Activated T-helper 17 cell treated with anti-CD3 and anti-CD28 coated beads, Interleukin-2, amount 50 U/mL, for 72 hours (primary cell): Measurements from ENCODE around the gene NPS. TPM values are rescaled to one million over a fixed set of nuclear protein-coding genes. Genes with fewer than 3 reads are reported as not detected.

ENCODE experiments used
- ATAC-seq: fragments of 150-1000 bp; cut with Tn5 transposase; replicated peaks from 2 replicates; pipeline ENCODE4 v1.10.0; 2021; ENCODE audit warnings: mild to moderate bottlenecking, moderate library complexity
- H3K27ac Mint-ChIP-seq: one replicate; pipeline ENCODE4 v1.8.0; 2022; ENCODE audit warnings: mixed read lengths
- H3K27me3 Mint-ChIP-seq: one replicate; pipeline ENCODE4 v1.8.0; 2022; ENCODE audit warnings: mixed read lengths
- H3K36me3 Mint-ChIP-seq: one replicate; pipeline ENCODE4 v1.8.0; 2022; ENCODE audit warnings: low read depth, mild to moderate bottlenecking, mixed read lengths
- H3K4me1 Mint-ChIP-seq: one replicate; pipeline ENCODE4 v1.8.0; 2022; ENCODE audit warnings: mixed read lengths
- H3K4me3 Mint-ChIP-seq: one replicate; pipeline ENCODE4 v1.8.0; 2022; ENCODE audit warnings: mild to moderate bottlenecking, mixed read lengths
- H3K9me3 Mint-ChIP-seq: one replicate; pipeline ENCODE4 v1.8.0; 2022; ENCODE audit warnings: mixed read lengths
- total RNA-seq, 2 donors: library from RNA; stranded (reverse); gene quantifications; one replicate each; pipeline ENCODE4 v1.2.3, GENCODE V29; 2022

The NPS gene
- total RNA-seq, 2 donors from 2014 or later, result not detected

DNA sequence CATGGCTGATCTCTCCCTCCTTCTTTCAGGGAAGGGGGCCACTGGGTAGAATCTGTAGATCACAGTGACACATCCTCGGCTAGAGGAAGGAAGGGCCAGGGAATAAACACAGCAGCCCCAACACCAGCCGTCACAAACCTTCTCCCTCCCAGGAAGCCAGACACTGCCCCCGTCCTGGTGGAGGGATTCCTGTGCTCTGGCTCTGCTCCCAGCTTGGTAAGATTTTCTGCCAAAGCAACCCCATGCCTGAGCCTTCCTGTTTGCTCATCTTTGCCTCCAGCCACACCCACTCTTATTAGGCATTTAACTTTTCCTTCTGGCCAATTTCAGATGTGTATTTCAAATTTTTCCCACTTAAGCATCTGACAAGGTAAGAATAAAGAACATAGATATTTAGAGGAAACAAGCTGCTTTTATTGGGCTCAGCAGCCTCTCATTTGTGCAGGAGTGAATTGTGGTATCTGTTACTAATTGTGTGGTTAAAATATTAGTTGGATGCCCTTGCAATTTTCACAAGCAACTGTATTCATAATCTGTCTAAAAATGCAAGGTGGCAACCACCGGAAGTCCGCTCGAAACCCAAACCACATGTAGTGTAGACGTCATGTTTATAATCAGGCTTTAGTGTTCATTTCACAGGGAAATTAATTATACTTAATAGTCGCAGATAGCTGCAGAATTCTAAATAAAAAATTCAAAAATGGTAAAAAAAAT, 13.2 kb upstream of the NPS start:
- H3K4me1 Mint-ChIP-seq, result no peaks in the 10 kb centered on the region
- ATAC-seq, result no peak
- no peak overlapping the region for H3K27ac Mint-ChIP-seq
- H3K9me3 Mint-ChIP-seq, result no peaks in the 10 kb centered on the region
- no peak overlapping the region for H3K4me3 Mint-ChIP-seq
- no peaks in the 10 kb centered on the region for H3K27me3 Mint-ChIP-seq
- no peaks in the 10 kb centered on the region for H3K36me3 Mint-ChIP-seq

GRCh38 chr10:127536972-127537760, 11.9 kb upstream of the NPS start:
- ATAC-seq, result no peak
- Mint-ChIP-seq H3K27ac (no peak overlapping the region), H3K36me3 (no peaks in the 10 kb centered on the region), H3K27me3 (no peaks in the 10 kb centered on the region), H3K4me3 (no peak overlapping the region), H3K4me1 (no peaks in the 10 kb centered on the region), H3K9me3 (no peaks in the 10 kb centered on the region)

DNA sequence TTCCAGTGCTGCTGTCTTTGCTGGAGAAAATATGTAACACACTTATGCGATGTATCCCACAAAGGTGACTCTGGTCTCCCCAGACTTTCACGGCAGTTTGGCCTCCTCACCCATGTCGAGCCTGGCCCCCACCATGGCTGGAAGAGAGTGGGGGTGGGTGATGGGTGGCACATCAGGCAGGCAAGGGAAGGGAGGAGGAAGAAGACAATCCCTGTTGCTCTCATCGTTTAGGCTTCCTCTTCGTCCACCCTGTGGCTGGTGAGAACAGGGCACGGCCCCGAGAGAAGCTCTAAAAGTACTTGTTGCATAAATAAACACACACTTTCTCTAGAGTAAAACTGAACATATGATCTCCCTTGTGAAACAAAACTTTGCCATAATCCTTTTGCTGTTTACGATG, 11.2 kb upstream of the NPS start:
- Mint-ChIP-seq H3K4me3 (no peak overlapping the region), H3K4me1 (no peaks in the 10 kb centered on the region)

DNA sequence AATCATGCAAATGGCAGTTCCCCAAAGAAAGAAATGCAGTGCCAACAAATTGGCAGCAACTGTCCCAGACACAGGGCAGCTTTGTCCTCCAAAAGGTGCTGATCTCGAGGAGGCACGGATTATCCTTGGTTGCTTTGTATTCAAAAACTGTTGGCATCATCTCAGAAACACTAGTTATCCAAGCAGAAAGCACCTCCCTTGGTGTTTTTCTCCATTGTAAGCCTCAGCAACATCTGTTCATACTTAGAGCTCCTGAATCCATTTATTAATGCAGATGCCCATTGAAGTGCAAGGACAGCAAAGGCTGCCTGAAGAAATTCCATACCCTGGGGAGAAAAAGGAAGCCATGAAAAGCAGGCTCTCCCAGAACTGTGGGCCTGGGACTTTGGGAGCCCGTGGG, 1.1 kb upstream of the NPS start:
- Mint-ChIP-seq H3K9me3 (peaks cover 8% of the 10 kb centered on the region), H3K27ac (no peak overlapping the region), H3K27me3 (no peaks in the 10 kb centered on the region), H3K36me3 (no peaks in the 10 kb centered on the region), H3K4me3 (no peak overlapping the region), H3K4me1 (no peaks in the 10 kb centered on the region)
- no peak for ATAC-seq

More for the DNA sequence above, 11.2 kb upstream of the NPS start:
- Mint-ChIP-seq H3K9me3 (no peaks in the 10 kb centered on the region), H3K36me3 (no peaks in the 10 kb centered on the region), H3K27me3 (no peaks in the 10 kb centered on the region), H3K27ac (no peak overlapping the region)
- ATAC-seq, result no peak

- H3K4me1 Mint-ChIP-seq, result no peaks in the 10 kb centered on the region
- peaks cover 5% of the 10 kb centered on the region for H3K9me3 Mint-ChIP-seq
- H3K36me3 Mint-ChIP-seq, result no peaks in the 10 kb centered on the region
- H3K4me3 Mint-ChIP-seq, result no peak overlapping the region
- H3K27me3 Mint-ChIP-seq, result no peaks in the 10 kb centered on the region
- H3K27ac Mint-ChIP-seq, result no peak overlapping the region
- ATAC-seq, result no peak
These were observed 1.8 kb downstream of the NPS start for GRCh38 chr10:127550861-127551260.

DNA sequence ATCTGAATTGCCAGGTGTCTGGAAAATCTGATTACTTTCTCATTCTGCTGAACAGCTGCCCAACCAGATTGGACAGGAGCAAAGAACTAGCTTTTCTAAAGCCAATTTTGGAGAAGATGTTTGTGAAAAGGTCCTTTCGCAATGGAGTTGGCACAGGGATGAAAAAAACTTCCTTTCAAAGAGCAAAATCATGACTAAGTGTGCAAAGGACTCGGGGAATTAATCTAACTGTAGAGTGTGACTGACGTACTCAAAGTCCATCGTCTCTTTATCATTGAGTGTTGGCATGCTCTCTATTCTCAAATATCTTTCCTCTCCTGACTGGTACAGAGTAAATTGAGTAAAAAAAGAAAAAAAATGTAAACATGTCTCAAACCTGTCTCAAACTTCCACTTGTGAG, 3.3 kb downstream of the NPS start:
- Mint-ChIP-seq H3K4me1 (no peaks in the 10 kb centered on the region), H3K9me3 (no peaks in the 10 kb centered on the region), H3K27me3 (no peaks in the 10 kb centered on the region), H3K36me3 (no peaks in the 10 kb centered on the region), H3K4me3 (no peak overlapping the region), H3K27ac (no peak overlapping the region)
- no peak for ATAC-seq

- Mint-ChIP-seq H3K36me3 (no peaks in the 10 kb centered on the region), H3K27me3 (no peaks in the 10 kb centered on the region), H3K9me3 (no peaks in the 10 kb centered on the region), H3K4me3 (no peak overlapping the region), H3K27ac (no peak overlapping the region), H3K4me1 (no peaks in the 10 kb centered on the region)
- ATAC-seq, result no peak
These were observed 4.3 kb downstream of the NPS start for GRCh38 chr10:127553417-127553816.

- no peaks in the 10 kb centered on the region for H3K4me1 Mint-ChIP-seq
- no peak for ATAC-seq
These were observed 7.8 kb downstream of the NPS start for GRCh38 chr10:127556916-127557315.

GRCh38 chr10:127561647-127562046, 12.5 kb downstream of the NPS start:
- ATAC-seq, result no peak
- Mint-ChIP-seq H3K27ac (no peak overlapping the region), H3K4me1 (no peaks in the 10 kb centered on the region), H3K27me3 (no peaks in the 10 kb centered on the region), H3K36me3 (no peaks in the 10 kb centered on the region), H3K4me3 (no peak overlapping the region), H3K9me3 (no peaks in the 10 kb centered on the region)

More at GRCh38 chr10:127556916-127557315, 7.8 kb downstream of the NPS start:
- Mint-ChIP-seq H3K9me3 (no peaks in the 10 kb centered on the region), H3K27me3 (no peaks in the 10 kb centered on the region), H3K4me3 (no peak overlapping the region), H3K27ac (no peak overlapping the region), H3K36me3 (no peaks in the 10 kb centered on the region)

DNA sequence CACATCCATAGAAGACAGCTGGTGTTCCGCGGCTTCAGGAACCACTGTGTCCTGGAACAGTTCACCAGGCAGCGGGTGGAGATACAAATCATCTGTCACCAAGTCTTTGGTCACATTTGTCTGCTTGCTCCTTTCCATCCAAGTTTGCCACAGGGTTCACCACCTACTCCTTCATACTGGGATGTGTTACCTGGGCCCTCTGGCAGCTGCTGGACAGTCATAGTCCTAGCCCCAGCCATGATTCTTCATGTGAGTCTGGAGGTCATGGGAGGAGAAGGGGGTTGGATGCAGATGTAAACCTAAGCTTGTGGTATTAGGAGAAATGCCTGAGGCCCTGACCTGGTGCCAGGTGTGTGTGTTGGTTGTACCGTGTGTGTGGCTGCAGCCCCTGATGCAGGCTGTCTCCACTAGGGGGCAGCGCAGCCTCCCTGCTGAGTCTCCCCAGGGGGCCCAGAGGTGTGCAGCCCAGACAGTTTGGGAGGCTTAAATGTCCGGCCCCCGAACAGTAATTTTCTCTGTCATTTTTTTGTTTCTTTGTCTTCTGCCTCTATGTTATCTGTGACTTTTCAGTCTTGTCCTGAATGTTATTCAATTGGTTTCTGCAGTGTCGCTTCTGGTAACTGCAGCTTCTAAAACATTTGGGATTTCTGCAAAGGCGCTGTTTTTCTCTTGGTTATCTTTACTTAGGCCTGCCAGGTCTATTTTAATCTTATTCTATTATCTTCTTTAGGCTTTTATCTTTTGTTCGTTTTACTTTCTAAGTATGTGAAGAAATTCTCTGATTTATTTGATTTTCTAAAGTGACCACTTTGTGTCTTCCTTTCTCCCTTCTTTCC, 14.8 kb downstream of the NPS start:
- H3K36me3 Mint-ChIP-seq, result no peaks in the 10 kb centered on the region
- no peaks in the 10 kb centered on the region for H3K9me3 Mint-ChIP-seq
- H3K27ac Mint-ChIP-seq, result no peak overlapping the region
- H3K4me3 Mint-ChIP-seq, result no peak overlapping the region
- no peaks in the 10 kb centered on the region for H3K4me1 Mint-ChIP-seq
- H3K27me3 Mint-ChIP-seq, result no peaks in the 10 kb centered on the region
- peak; percentile 39 for ATAC-seq

GRCh38 chr10:127564644-127565043, 15.5 kb downstream of the NPS start:
- no peaks in the 10 kb centered on the region for H3K27me3 Mint-ChIP-seq
- no peak overlapping the region for H3K27ac Mint-ChIP-seq
- no peaks in the 10 kb centered on the region for H3K4me1 Mint-ChIP-seq
- no peaks in the 10 kb centered on the region for H3K36me3 Mint-ChIP-seq
- H3K9me3 Mint-ChIP-seq, result no peaks in the 10 kb centered on the region
- no peak overlapping the region for H3K4me3 Mint-ChIP-seq
- ATAC-seq, result no peak

DNA sequence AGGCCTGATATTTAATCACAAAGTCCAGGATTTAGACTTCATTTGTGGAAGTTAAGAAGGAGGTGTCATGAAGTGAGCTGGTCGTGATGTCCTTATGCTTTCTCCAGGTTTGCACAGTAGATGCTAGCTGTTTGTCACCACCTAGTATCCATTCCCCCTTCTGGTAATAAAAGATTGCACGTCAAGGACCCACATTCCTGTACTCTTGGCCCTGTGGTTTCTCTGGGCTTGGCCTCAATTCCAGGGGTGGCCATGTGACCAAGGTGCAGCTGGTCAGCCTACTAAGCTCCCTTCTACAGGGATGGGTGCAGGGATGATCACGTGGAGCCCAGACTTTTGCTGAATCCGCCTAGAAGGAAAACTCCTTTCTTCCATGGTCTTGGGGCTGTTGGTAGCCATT, 16.5 kb downstream of the NPS start:
- no peak overlapping the region for H3K4me3 Mint-ChIP-seq
- no peaks in the 10 kb centered on the region for H3K4me1 Mint-ChIP-seq
- no peaks in the 10 kb centered on the region for H3K27me3 Mint-ChIP-seq
- no peaks in the 10 kb centered on the region for H3K36me3 Mint-ChIP-seq
- no peak overlapping the region for H3K27ac Mint-ChIP-seq
- ATAC-seq, result no peak
- H3K9me3 Mint-ChIP-seq, result no peaks in the 10 kb centered on the region

DNA sequence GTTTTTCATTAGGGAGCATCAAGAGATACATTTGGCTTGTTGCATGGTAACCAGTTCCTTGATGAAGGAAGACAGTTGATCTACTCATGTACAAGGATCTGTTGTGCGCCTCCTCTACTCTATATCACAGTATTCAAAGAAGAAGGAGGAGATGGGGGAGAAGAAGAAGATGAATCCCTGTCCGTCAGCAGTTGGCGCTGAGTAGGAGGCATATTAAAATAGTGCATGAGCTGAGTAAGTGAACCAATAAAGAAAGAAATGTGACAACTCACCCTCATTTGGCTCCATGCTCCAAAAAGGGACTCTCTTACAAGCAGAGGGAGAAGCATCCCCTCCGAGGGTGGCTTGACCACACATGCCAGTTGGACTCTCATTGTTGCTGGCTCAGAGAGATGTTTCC, 20.1 kb downstream of the NPS start:
- Mint-ChIP-seq H3K4me3 (no peak overlapping the region), H3K27ac (no peak overlapping the region), H3K9me3 (peaks cover 5% of the 10 kb centered on the region), H3K4me1 (no peaks in the 10 kb centered on the region), H3K27me3 (no peaks in the 10 kb centered on the region), H3K36me3 (no peaks in the 10 kb centered on the region)
- no peak for ATAC-seq

DNA sequence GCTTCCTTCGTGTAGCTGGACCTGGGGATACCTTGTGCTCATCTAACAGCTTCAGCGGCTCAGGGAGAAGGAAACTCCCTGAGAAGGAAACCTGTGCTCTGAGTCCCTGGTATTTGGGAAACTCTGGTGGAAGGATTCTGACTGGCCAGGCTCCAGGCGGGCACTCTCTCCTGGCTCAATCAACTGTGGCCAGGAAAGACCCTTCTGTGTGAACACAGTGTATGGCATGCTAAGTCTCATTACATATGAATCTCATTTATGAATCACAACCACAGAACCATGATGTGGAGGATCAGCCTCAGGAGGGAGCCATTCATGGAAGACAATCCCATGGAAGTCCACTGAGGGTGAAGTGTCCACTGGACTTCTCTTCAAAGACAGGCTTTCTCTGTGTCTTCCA, 20.9 kb downstream of the NPS start:
- Mint-ChIP-seq H3K9me3 (peaks cover 5% of the 10 kb centered on the region), H3K4me1 (no peaks in the 10 kb centered on the region), H3K36me3 (no peaks in the 10 kb centered on the region), H3K4me3 (no peak overlapping the region), H3K27me3 (no peaks in the 10 kb centered on the region), H3K27ac (no peak overlapping the region)
- ATAC-seq, result no peak

- peaks cover 5% of the 10 kb centered on the region for H3K9me3 Mint-ChIP-seq
- H3K4me3 Mint-ChIP-seq, result no peak overlapping the region
- H3K27ac Mint-ChIP-seq, result no peak overlapping the region
- no peaks in the 10 kb centered on the region for H3K4me1 Mint-ChIP-seq
- no peaks in the 10 kb centered on the region for H3K36me3 Mint-ChIP-seq
- H3K27me3 Mint-ChIP-seq, result no peaks in the 10 kb centered on the region
- ATAC-seq, result no peak
These were observed 22.3 kb downstream of the NPS start for GRCh38 chr10:127571386-127571785.
